ENCODE results near the gene MCM8.
"Not testable (repeated sequence)": the region's sequence is repeated elsewhere in the genome, so short reads cannot be mapped to it uniquely, and the experiment has no call there.

MCM8 gene

DNA sequence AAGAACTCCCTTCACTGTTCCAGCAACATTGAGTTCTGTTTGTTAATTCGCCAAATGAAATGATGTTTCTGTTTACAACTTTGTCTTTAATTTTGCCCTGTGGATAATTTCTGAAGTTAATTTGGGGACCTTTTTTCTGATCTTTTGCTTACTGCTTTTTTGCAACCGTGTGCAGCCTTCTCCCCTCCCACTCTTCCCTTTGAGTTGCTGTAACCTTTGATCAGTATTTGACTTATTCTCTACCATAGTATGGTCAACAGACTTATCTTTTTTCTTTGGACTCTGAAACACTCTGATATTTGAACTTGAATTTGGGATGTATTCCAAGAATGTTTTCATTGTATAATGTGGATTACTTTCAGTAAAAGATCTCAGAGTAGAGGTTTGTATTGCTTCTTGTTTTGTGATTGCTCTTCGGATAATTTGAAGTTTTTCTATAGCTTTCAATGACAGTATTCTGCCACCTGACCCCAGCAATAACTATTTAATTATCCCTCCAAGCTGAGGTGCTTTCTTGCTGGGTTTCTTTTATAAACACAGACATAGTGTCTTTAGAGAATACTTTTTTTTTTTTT lies 57.2 kb downstream of the MCM8 start:
- no peak for DNase-seq

DNA sequence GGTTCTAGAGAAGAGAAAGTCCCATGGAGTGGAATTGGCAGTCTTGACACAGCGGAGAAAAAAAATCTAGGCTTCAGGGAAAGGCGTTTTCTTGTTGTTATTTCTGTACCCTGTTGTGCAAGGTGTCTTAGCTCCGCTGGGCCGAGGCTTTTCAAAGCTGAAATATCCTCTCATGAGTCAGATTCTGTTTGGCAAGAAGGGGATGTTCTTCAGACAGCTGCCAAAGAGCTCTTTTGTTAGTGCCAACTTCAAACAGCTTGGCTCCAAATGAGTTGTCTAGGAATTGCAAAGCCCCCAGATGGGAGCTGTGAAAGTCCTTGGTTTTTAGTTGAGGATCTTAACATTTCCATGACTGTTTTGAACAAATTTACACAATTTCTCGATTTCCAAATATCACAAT lies 57.8 kb downstream of the MCM8 start:
- no peak for DNase-seq

DNA sequence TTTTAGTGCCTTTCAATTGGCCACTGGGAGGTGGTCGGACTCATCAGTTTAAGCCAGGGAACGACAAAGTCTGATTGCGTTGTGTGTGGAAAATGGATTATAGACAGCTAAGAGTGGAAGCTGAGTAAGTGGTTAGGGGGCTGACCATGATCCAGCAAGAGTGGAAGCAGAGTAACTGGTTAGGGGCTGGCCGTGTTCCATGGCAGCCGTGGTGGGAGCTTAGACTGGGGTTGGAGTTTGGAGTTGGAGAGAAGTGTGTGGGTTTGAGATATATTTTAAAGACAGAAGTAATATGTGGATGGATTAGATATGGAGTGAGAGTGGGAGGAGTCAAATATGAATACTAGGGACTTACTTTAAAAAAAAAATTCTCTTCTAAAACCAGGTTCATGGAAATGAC lies 61.7 kb downstream of the MCM8 start:
- no peak for DNase-seq

GRCh38 chr20:6014017-6014416 lies 63.6 kb downstream of the MCM8 start:
- no peak for DNase-seq

GRCh38 chr20:6014957-6015356 lies 64.5 kb downstream of the MCM8 start:
- no peak for DNase-seq

DNA sequence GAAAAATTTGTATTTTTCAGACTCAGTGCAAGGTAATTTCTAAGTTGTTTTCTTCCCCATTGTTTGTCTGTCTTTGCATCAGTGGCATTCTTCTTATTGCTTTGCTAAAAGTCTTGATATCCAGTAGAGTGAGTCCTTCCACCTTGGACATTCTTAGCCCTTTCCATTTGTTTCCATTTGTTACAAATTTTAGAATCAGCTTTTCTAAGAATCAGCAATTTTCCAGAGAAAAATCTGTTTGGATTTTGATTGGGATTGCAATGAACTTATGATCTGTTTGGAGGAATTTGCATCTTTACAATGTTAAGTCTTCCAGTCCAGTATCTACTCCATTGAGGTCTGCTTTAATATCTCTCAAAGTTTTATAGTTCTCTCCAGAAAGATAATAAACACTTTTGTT lies 67.0 kb downstream of the MCM8 start:
- no peak for DNase-seq

DNA sequence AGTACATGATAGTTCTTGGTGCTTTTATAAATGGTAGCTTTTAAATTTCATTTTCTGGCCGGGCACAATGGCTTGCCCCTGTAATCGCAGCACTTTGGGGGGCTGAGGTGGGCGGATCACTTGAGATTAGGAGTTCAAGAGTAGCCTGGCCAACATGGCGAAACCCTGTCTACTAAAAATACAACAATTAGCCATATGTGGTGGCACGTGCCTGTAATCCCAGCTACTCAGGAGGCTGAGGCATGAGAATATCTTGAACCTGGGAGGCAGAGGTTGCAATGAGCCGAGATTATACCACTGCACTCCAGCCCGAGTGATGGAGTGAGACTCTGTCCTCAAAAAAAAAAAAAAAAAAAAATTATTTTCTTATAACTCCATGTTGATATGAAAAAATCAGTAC lies 67.4 kb downstream of the MCM8 start:
- DNase-seq: no peak

GRCh38 chr20:6024768-6025167 lies 74.3 kb downstream of the MCM8 start:
- DNase-seq: no peak

DNA sequence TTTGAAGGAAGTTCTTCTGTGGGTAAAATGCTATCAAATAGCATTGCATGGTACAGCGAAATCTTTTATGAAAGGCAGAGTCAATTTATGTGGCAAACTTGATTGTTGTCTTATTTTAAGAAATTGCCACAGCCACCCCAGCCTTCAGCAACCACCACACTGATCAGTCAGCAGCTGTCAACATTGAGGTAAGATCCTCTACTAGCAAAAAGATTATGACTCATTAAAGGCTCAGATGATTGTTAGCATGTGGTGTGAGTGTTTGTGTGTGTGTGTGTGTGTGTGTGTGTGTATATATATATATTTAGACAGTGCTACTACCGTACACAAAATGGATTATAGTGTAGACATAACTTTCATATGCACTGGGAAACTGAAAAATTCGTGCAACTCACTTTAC lies 75.6 kb downstream of the MCM8 start:
- DNase-seq: no peak

DNA sequence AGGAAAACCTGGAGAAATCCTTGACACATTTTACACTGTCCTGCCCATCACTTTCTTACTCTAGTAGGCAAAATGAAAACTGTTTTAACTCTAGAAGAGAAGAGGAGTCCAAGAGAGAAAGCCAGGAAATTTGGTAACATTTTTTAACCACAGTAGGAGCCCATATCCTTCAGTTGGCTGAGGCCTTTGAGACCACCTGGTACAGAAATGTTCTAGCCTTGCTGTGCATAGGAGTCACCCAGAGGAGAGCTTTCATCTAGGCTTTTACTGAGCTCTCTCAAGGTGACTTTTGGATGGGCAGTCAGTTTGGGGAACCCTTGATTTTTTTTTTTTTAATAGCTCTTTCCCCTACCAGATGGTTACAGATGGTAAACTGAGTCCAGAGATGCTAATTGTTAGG lies 78.4 kb downstream of the MCM8 start:
- no peak for DNase-seq

- DNase-seq: no peak
These were observed 79.1 kb downstream of the MCM8 start for GRCh38 chr20:6029538-6029937.

GRCh38 chr20:6030453-6031080 lies 80.1 kb downstream of the MCM8 start:
- no peak for DNase-seq

- DNase-seq: not testable (repeated sequence)
These were observed 82.5 kb downstream of the MCM8 start for GRCh38 chr20:6032907-6033306.

GRCh38 chr20:6034134-6034969 lies 83.9 kb downstream of the MCM8 start:
- DNase-seq: no peak

DNA sequence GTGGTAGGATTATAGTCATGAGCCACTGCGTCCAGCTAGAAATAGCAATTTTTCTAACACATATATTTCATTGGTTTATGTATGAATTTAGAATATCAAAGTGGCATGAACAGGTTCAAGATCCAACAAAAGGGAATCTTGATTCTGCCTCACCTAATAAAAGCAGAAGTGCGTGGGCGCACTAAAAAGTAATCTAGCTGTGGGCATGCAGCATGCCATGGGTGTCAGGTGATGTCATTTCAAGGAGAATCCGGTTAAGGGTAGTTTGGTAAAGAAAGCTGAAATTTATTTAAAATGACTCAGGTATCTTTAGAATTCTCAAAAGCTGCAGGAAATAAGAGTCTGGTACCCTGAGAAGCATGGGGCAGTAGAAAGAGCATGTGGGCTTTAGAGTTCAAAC lies 85.8 kb downstream of the MCM8 start:
- DNase-seq: no peak

DNA sequence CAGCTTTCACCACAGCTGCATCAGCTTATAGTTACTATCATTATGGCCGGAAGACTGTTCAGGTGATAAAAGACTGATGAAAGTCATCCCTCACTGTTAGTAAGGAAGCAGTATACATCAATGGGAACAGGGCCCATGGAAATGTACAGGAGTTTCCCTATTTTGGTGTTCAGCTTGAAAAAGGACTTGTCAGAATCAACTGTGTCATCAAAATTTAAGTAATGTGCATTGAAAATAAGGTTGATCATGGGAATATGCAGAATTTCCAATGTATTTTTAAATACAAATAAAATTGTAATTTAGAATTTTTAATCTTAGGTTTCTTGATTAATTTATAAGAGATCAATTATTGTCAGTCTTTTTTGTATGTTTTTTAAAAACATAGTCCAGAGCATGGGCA lies 86.6 kb downstream of the MCM8 start:
- no peak for DNase-seq

GRCh38 chr20:6038256-6038655 lies 87.8 kb downstream of the MCM8 start:
- no peak for DNase-seq

DNA sequence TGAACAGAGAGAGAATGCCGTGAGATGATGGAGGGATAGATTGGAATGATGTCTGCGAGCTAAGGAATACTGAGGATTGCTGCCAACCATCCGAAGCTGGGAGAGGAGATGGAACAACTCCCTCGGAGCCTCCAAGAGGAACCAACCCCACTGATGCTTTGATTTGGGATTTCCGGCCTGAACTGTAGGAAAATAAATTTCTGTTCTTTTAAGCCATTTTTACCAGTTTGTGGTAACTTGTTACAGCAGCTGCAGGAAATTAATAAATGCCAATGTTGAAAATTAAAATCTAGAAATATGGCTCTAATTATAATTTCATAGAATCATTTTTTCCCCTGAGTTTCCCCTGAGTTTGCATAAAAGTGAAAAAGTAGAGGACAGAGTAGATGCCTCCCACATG lies 89.3 kb downstream of the MCM8 start:
- no peak for DNase-seq

DNA sequence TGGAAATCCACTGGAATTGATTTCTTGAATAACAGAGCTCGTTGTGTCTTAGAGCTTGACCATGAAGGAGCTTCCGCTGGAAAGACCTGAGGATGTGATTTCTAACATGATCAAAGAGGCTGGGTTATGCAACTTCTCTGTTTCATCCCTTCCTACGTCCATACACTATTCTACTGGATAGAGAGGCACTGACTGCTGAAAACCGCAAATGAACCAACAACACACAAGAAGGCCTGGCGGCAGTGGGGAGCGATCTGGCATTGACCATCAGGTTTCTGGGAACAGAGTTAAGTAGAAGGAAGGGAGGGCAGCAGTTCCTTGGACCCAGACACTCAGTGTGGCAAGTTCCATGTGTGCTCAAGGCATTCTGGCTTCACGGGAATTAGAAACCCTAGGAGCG lies 90.1 kb downstream of the MCM8 start:
- DNase-seq: no peak

GRCh38 chr20:6040958-6041807 lies 90.7 kb downstream of the MCM8 start:
- no peak for DNase-seq

DNA sequence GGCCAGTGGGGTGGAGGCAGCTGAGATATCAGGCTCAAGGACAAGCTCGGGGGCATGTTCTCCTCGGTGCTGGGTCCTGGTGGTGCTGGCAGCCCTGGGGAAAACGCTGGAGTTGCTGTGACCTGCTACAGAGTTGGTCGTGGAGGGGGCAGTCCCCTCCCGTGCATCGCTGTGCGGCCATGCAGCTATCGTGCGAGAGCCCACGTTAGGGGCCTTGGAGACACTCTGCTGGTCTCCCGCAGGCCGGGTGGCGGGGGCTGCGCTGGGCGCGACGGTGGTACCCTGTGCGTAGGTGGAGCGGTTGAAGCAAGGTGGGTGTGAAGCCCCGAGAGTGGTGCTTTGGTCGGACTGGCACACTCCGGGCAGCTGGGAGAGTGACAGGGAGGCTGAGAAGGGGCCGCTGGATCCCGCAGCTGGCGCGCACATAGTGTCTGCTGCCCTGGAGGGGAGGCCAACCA lies 91.4 kb downstream of the MCM8 start:
- no peak for DNase-seq

DNA sequence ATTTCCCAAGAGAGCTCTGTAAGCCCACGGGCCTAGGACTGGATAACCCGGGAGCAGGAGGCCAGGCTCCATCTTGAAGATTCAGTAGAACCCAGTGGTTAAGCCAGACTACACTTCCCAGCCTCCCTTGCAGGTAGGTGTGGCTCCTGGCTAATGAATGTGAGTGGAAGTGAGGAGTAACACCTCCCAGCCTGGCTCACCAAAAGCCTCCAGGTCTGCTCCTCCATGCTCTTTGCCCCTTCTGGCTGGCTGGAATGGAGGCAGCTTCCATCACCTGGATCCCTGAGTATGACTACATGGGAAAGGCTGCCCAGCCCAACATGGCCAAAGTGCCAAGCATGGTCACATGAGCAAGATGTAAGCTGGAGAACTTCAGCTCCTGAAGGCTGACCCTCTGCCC lies 93.7 kb downstream of the MCM8 start:
- DNase-seq: no peak

DNA sequence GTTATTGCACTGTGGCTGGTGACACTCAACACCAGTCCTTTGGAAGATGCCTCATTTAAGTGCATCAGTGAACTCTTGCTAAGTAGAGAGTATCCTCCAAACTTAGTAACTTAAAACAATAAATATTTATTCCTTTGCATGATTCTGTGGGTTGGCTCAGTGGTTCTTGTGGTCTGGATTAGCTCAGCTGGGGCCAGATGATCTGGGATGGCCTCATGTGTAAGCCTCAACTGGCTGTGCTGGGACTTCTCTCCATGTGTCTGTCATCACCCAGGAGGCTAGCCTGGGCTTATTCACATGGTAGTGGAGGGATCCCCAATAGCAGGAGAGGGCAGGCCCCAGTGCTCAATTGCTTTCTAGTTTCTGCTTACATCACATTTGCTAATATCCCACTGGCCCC lies 95.1 kb downstream of the MCM8 start:
- DNase-seq: no peak

Measured in NCI-H345 (cell line).